Type B pancreatic cell (in vitro differentiated cells): ENCODE data around the gene BARD1. TPM values are rescaled to one million over a fixed set of nuclear protein-coding genes. Genes with fewer than 3 reads are reported as not detected.
"Not testable (repeated sequence)": the region's sequence is repeated elsewhere in the genome, so short reads cannot be mapped to it uniquely, and the experiment has no call there.

Experiments used
- DNase-seq: peaks from one replicate; pipeline ENCODE4 v3.0.0; 2021; ENCODE audit warnings: mixed read lengths; ENCODE audit not compliant: unreplicated experiment; ENCODE audit errors: extremely low spot score
- H3K27ac Mint-ChIP-seq: 2 replicates; pipeline ENCODE4 v1.8.0; 2021; ENCODE audit warnings: mild to moderate bottlenecking, mixed read lengths
- H3K27me3 Mint-ChIP-seq: 2 replicates; pipeline ENCODE4 v1.8.0; 2021; ENCODE audit warnings: mixed read lengths
- H3K36me3 Mint-ChIP-seq: 2 replicates; pipeline ENCODE4 v1.8.0; 2021; ENCODE audit warnings: mixed read lengths
- H3K4me1 Mint-ChIP-seq: one replicate; pipeline ENCODE4 v1.8.0; 2021; ENCODE audit warnings: mixed read lengths; ENCODE audit not compliant: unreplicated experiment
- H3K4me3 Mint-ChIP-seq: 2 replicates; pipeline ENCODE4 v1.8.0; 2021; ENCODE audit warnings: mild to moderate bottlenecking, mixed read lengths
- H3K9me3 Mint-ChIP-seq: 2 replicates; pipeline ENCODE4 v1.8.0; 2021; ENCODE audit warnings: mixed read lengths
- total RNA-seq: library from RNA; stranded (reverse); gene quantifications from 2 replicates; pipeline ENCODE4 v1.2.1, GENCODE V29; 2021; ENCODE audit warnings: low replicate concordance
- TF ChIP-seq, protein P1 (sequence below): fragments of 200-600 bp; sonication (generic); conservative IDR thresholded peaks from 2 replicates; pipeline ENCODE4 v1.5.0; 2021; ENCODE audit warnings: antibody characterized with exemption, mild to moderate bottlenecking

BARD1 gene
- total RNA-seq, 1 donor from 2014 or later = 25.7 TPM

GRCh38 chr2:214724741-214725140 is 84.7 kb downstream of the BARD1 start:
- DNase-seq = no peak
- Mint-ChIP-seq H3K36me3 (peaks cover 26% of the 10 kb centered on the region), H3K9me3 (no peaks in the 10 kb centered on the region), H3K4me1 (no peaks in the 10 kb centered on the region), H3K27me3 (no peaks in the 10 kb centered on the region), H3K27ac (no peak overlapping the region), H3K4me3 (no peak overlapping the region)
- TF ChIP-seq, protein P1, sequence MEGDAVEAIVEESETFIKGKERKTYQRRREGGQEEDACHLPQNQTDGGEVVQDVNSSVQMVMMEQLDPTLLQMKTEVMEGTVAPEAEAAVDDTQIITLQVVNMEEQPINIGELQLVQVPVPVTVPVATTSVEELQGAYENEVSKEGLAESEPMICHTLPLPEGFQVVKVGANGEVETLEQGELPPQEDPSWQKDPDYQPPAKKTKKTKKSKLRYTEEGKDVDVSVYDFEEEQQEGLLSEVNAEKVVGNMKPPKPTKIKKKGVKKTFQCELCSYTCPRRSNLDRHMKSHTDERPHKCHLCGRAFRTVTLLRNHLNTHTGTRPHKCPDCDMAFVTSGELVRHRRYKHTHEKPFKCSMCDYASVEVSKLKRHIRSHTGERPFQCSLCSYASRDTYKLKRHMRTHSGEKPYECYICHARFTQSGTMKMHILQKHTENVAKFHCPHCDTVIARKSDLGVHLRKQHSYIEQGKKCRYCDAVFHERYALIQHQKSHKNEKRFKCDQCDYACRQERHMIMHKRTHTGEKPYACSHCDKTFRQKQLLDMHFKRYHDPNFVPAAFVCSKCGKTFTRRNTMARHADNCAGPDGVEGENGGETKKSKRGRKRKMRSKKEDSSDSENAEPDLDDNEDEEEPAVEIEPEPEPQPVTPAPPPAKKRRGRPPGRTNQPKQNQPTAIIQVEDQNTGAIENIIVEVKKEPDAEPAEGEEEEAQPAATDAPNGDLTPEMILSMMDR = no peak

- not testable (repeated sequence) for H3K27me3 Mint-ChIP-seq, H3K9me3 Mint-ChIP-seq, H3K4me3 Mint-ChIP-seq, H3K27ac Mint-ChIP-seq, H3K4me1 Mint-ChIP-seq, DNase-seq
- peaks cover 13% of the 10 kb centered on the region for H3K36me3 Mint-ChIP-seq
These were observed 91.6 kb downstream of the BARD1 start for GRCh38 chr2:214717837-214718236.

DNA sequence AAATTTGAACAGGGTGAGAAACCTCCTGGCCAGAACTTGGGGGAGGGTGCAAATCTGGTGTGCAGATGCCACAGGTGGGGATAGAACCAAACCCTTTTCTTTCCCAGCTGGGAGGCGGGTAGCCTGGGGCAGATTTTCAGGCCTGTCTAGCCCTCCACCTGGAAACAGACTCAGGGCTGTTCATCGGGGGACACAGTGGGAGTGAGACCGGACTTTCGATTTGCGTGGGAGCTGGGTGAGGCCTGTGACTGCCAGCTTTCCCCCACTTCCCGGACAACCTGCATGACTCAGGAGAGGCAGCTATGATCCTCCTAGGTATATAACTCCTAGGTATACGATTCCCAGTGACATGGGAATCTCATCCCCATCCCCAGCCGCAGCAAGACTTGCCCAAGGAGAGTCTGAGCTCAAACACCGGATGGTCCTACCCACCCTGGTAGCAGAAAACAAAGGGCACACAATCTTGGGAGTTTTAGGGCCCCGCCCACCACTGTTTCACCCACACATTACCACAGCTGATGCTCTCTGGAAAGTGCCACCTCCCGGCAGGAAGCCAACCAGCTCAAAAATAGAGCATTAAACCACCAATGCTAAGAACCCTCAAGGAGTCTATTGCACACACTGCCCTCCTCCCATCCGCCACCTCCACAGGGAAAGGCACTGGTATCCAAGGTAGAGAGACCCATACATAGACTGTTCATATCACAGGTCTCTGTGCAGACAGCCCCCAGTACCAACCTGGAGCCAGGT is 92.5 kb downstream of the BARD1 start:
- no peak overlapping the region for H3K27ac Mint-ChIP-seq
- H3K36me3 Mint-ChIP-seq = peaks cover 13% of the 10 kb centered on the region
- DNase-seq = no peak
- no peak overlapping the region for H3K4me3 Mint-ChIP-seq
- H3K4me1 Mint-ChIP-seq = no peaks in the 10 kb centered on the region
- no peaks in the 10 kb centered on the region for H3K27me3 Mint-ChIP-seq
- TF ChIP-seq, protein P1 = no peak
- H3K9me3 Mint-ChIP-seq = peaks cover 6% of the 10 kb centered on the region

GRCh38 chr2:214715025-214715424 is 94.5 kb downstream of the BARD1 start:
- H3K36me3 Mint-ChIP-seq = peaks cover 9% of the 10 kb centered on the region
- TF ChIP-seq, protein P1 = no peak

DNA sequence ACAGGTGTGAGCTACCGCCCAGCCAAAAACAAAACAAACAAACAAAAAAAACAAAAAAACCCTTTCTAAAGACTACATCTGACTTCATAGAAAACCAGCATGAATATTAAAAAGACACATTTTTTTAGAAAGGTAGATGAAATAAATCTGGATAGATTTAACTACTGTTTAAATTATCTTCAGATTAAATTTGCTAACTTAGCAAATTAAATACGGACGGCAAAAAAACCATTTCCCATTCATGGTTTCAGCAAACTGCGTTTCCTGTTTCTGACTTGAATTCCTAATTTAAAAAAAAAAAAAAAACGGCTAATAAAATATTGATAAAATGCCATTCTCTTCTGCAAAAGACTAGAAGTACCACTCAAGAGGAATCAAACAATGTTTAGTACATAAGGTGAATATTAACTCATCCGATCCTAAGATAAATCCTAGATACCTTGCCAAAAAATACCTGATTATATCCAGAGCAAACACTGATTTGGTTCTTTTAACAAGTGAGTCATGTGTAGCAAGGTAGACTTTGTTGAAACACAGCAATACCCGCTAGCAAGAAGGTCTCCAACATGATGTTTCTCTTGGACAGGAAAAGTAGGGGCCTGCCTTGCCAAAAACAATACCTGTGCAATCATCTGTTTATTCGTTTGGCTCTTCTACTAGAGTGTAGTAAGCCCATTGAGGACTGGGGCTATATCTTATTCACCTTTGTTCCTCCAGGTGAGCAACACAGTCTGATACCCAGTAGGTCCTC is 96.2 kb downstream of the BARD1 start:
- Mint-ChIP-seq H3K27ac (no peak overlapping the region), H3K9me3 (peaks cover 3% of the 10 kb centered on the region), H3K4me1 (no peaks in the 10 kb centered on the region), H3K36me3 (peaks cover 6% of the 10 kb centered on the region), H3K4me3 (no peak overlapping the region), H3K27me3 (no peaks in the 10 kb centered on the region)
- TF ChIP-seq, protein P1 = no peak
- DNase-seq = no peak

More at GRCh38 chr2:214715025-214715424, 94.5 kb downstream of the BARD1 start:
- H3K9me3 Mint-ChIP-seq = peaks cover 6% of the 10 kb centered on the region
- no peaks in the 10 kb centered on the region for H3K27me3 Mint-ChIP-seq
- H3K4me3 Mint-ChIP-seq = no peak overlapping the region
- no peak overlapping the region for H3K27ac Mint-ChIP-seq
- no peaks in the 10 kb centered on the region for H3K4me1 Mint-ChIP-seq
- no peak for DNase-seq

DNA sequence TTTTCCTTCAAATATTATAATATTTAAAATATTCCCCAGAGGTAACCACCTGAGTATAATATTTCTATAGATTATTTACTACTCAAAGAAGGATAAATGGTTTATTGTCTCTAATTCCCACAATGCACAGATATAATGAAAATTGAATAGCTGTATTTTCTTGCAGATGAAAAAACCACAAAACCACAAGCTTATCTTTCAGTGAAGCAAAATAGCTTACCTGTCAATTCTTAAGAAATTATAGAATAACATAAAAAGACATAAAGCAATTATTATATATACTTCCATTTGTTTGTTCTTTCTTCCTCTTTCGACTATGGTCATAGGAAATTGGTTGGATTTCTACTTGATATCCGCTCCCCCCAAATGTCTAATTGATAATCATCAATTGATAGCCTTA is 98.8 kb downstream of the BARD1 start:
- Mint-ChIP-seq H3K27me3 (no peaks in the 10 kb centered on the region), H3K36me3 (no peaks in the 10 kb centered on the region), H3K4me3 (no peak overlapping the region), H3K4me1 (no peaks in the 10 kb centered on the region), H3K9me3 (no peaks in the 10 kb centered on the region), H3K27ac (no peak overlapping the region)
- TF ChIP-seq, protein P1 = no peak
- no peak for DNase-seq
